HFFc6 (cell line): ENCODE measurements around the gene NCOA3. TPM values are rescaled to one million over a fixed set of nuclear protein-coding genes. Genes with fewer than 3 reads are reported as not detected.

Experiments
- DNase-seq: peaks from one replicate; pipeline ENCODE4 v3.0.0-alpha.2; 2018
- H3K27ac Mint-ChIP-seq: 2 replicates; pipeline ENCODE4 v1.8.0; 2020; ENCODE audit warnings: mild to moderate bottlenecking, mixed read lengths
- H3K27me3 Mint-ChIP-seq: 2 replicates; pipeline ENCODE4 v1.8.0; 2021; ENCODE audit warnings: mild to moderate bottlenecking, moderate library complexity, mixed read lengths; ENCODE audit not compliant: insufficient read depth
- H3K36me3 Mint-ChIP-seq: 2 replicates; pipeline ENCODE4 v1.8.0; 2021; ENCODE audit warnings: low read depth, mixed read lengths
- H3K4me1 Mint-ChIP-seq: 2 replicates; pipeline ENCODE4 v1.8.0; 2020; ENCODE audit warnings: low read depth, mixed read lengths
- H3K4me3 Mint-ChIP-seq: 2 replicates; pipeline ENCODE4 v1.8.0; 2020; ENCODE audit warnings: mild to moderate bottlenecking, moderate library complexity, mixed read lengths
- H3K9me3 Mint-ChIP-seq: 2 replicates; pipeline ENCODE4 v1.8.0; 2020; ENCODE audit warnings: mild to moderate bottlenecking, mixed read lengths
- total RNA-seq, 6 experiments: library from RNA; stranded (reverse); fragmentation: NEBNext Ultra II Directional; extraction: Animal tissue kit (Norgen Biotek cat#: 25700); gene quantifications; 2 replicates in 1 of 6; 3 replicates in 5 of 6; pipeline ENCODE4 v1.2.3, GENCODE V29; 2021
- TF ChIP-seq, protein P1 (sequence below): fragments of 200-600 bp; sonication (generic); IDR thresholded peaks from 2 replicates; pipeline ENCODE4 v1.5.0; 2021; ENCODE audit warnings: antibody characterized with exemption, mild to moderate bottlenecking

Gene NCOA3
- total RNA-seq, 6 experiments from 2014 or later = 28.6 to 40.9 (median 32.7) TPM

GRCh38 chr20:47675190-47676142, 173.8 kb downstream of the NCOA3 start:
- H3K4me3 Mint-ChIP-seq = no peak overlapping the region
- H3K4me1 Mint-ChIP-seq = no peaks in the 10 kb centered on the region
- peaks cover 15% of the 10 kb centered on the region for H3K27me3 Mint-ChIP-seq
- DNase-seq = no peak
- TF ChIP-seq, protein P1, sequence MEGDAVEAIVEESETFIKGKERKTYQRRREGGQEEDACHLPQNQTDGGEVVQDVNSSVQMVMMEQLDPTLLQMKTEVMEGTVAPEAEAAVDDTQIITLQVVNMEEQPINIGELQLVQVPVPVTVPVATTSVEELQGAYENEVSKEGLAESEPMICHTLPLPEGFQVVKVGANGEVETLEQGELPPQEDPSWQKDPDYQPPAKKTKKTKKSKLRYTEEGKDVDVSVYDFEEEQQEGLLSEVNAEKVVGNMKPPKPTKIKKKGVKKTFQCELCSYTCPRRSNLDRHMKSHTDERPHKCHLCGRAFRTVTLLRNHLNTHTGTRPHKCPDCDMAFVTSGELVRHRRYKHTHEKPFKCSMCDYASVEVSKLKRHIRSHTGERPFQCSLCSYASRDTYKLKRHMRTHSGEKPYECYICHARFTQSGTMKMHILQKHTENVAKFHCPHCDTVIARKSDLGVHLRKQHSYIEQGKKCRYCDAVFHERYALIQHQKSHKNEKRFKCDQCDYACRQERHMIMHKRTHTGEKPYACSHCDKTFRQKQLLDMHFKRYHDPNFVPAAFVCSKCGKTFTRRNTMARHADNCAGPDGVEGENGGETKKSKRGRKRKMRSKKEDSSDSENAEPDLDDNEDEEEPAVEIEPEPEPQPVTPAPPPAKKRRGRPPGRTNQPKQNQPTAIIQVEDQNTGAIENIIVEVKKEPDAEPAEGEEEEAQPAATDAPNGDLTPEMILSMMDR = no peak
- H3K36me3 Mint-ChIP-seq = no peaks in the 10 kb centered on the region
- no peak overlapping the region for H3K27ac Mint-ChIP-seq
- no peaks in the 10 kb centered on the region for H3K9me3 Mint-ChIP-seq

- H3K27me3 Mint-ChIP-seq = peaks cover 12% of the 10 kb centered on the region
- H3K9me3 Mint-ChIP-seq = no peaks in the 10 kb centered on the region
- DNase-seq = no peak
- H3K36me3 Mint-ChIP-seq = no peaks in the 10 kb centered on the region
- H3K4me1 Mint-ChIP-seq = no peaks in the 10 kb centered on the region
- TF ChIP-seq, protein P1 = peak; percentile 17; the same call in 1 of the 2 replicates
- H3K27ac Mint-ChIP-seq = no peak overlapping the region
- H3K4me3 Mint-ChIP-seq = no peak overlapping the region
Measured at GRCh38 chr20:47676219-47676721, 174.6 kb downstream of the NCOA3 start.

DNA sequence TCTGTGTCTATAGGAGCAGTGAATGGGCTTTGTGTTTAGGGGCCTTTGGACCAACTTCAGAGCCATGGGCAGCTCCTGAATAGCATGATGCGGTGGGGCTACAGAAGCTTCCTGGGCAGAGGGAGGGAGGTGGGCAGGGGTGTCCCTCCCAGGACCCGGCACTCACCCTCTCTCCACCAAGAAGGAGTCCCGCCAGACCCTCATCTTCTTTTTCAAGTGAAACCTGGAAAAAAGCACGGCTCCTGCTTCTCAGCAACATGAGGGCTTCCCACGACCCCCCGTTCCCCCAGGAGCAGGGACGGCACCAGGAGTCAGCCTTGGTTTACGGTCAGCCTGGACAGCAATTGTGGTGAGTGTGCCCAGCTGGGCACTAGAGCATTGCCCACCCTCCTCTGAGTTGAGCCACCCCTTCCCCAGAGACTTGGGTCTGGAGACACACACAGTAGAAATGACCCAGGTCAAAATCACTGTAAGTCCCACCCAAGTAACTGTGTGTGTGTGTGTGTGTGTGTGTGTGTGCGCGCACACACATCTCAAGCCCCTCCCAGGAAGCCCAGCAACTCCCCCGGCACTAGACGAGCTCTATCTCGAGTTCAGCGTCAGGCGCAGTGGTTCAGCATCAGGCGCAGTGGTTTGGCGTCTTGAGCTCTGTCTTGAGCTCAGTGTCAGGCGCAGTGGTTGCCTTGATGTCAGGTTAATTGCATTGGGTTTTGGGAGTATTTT, 175.4 kb downstream of the NCOA3 start:
- Mint-ChIP-seq H3K9me3 (no peaks in the 10 kb centered on the region), H3K4me1 (0 out of 2 replicates have a peak, but pooled peaks cover 2% of the 10 kb centered on the region), H3K4me3 (no peak overlapping the region), H3K27me3 (peaks cover 12% of the 10 kb centered on the region), H3K36me3 (no peaks in the 10 kb centered on the region), H3K27ac (no peak overlapping the region)
- TF ChIP-seq, protein P1 = no peak
- DNase-seq = no peak

- Mint-ChIP-seq H3K4me3 (no peak overlapping the region), H3K27ac (no peak overlapping the region), H3K4me1 (0 out of 2 replicates have a peak, but pooled peaks cover 5% of the 10 kb centered on the region), H3K36me3 (no peaks in the 10 kb centered on the region), H3K9me3 (no peaks in the 10 kb centered on the region), H3K27me3 (peaks cover 16% of the 10 kb centered on the region)
- TF ChIP-seq, protein P1 = peak; percentile 88
- no peak for DNase-seq
Measured at GRCh38 chr20:47677635-47678453, 176.2 kb downstream of the NCOA3 start.

DNA sequence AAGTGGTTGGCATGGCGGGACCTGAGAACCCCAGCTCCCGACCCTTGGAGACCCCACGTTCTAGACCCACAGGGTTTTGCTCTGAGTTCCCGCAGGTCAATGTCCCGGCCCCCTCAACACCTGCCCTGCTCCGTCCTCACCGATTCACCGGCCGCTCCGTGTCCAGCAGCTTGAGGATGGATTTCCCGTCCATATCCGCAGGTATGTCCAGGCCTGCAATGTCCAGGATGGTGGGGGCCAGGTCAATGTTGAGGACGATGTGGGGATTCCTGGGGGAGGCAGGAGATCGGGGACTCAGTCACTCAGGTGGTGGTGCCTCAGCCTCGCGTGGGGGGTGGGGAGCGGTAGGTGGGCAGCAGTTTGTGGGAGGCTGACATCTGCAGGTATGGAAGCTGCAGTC, 176.8 kb downstream of the NCOA3 start:
- TF ChIP-seq, protein P1 = no peak
- Mint-ChIP-seq H3K27ac (no peak overlapping the region), H3K27me3 (peaks cover 14% of the 10 kb centered on the region), H3K9me3 (no peaks in the 10 kb centered on the region), H3K4me3 (no peak overlapping the region), H3K36me3 (no peaks in the 10 kb centered on the region), H3K4me1 (0 out of 2 replicates have a peak, but pooled peaks cover 5% of the 10 kb centered on the region)
- no peak for DNase-seq
